Activated CD4-positive, CD25-positive, alpha-beta regulatory T cell treated with anti-CD3 and anti-CD28 coated beads, Interleukin-2, amount 50 U/mL, for 72 hours (primary cell): ENCODE measurements around the gene AAR2.

Source experiments
- DNase-seq: peaks from one replicate; pipeline ENCODE4 v3.0.0; 2021

Gene AAR2

GRCh38 chr20:36235892-36236785, at the start of gene AAR2:
AAR2 (plus strand) TSS chr20:36236478; CDS start chr20:36239869, 3,391 bp downstream.
- DNase-seq, result peak; percentile 79

GRCh38 chr20:36193977-36194712, 42.1 kb upstream of the AAR2 start:
- DNase-seq, result no peak

- no peak for DNase-seq
Measured at GRCh38 chr20:36196676-36197075, 39.6 kb upstream of the AAR2 start.

- no peak for DNase-seq
Measured at GRCh38 chr20:36197271-36197670, 39.0 kb upstream of the AAR2 start.

- peak; percentile 81 for DNase-seq
Measured at GRCh38 chr20:36199345-36200257, 36.7 kb upstream of the AAR2 start.

GRCh38 chr20:36200451-36200850, 35.8 kb upstream of the AAR2 start:
- DNase-seq, result no peak

GRCh38 chr20:36201198-36201597, 35.1 kb upstream of the AAR2 start:
- no peak for DNase-seq

- DNase-seq, result peak; percentile 83
Measured at GRCh38 chr20:36202891-36203338, 33.4 kb upstream of the AAR2 start.

GRCh38 chr20:36203861-36204260, 32.4 kb upstream of the AAR2 start:
- DNase-seq, result no peak

- DNase-seq, result no peak
Measured at GRCh38 chr20:36205026-36205425, 31.3 kb upstream of the AAR2 start.

- DNase-seq, result no peak
Measured at GRCh38 chr20:36206068-36206467, 30.2 kb upstream of the AAR2 start.

- DNase-seq, result no peak
Measured at GRCh38 chr20:36206641-36207040, 29.6 kb upstream of the AAR2 start.

- no peak for DNase-seq
Measured at GRCh38 chr20:36207602-36208001, 28.7 kb upstream of the AAR2 start.

- DNase-seq, result no peak
Measured at GRCh38 chr20:36208257-36208656, 28.0 kb upstream of the AAR2 start.

GRCh38 chr20:36210436-36211021, 25.7 kb upstream of the AAR2 start:
- DNase-seq, result no peak

GRCh38 chr20:36213362-36213761, 22.9 kb upstream of the AAR2 start:
- DNase-seq, result no peak

GRCh38 chr20:36214684-36215256, 21.5 kb upstream of the AAR2 start:
- DNase-seq, result no peak

- DNase-seq, result no peak
Measured at GRCh38 chr20:36215778-36216177, 20.5 kb upstream of the AAR2 start.

GRCh38 chr20:36216314-36217025, 19.8 kb upstream of the AAR2 start:
- DNase-seq, result no peak

- no peak for DNase-seq
Measured at GRCh38 chr20:36217226-36217625, 19.1 kb upstream of the AAR2 start.

GRCh38 chr20:36218380-36219064, 17.8 kb upstream of the AAR2 start:
- no peak for DNase-seq
